CD4-positive, alpha-beta T cell treated with Interleukin-4 for 1 hour (primary cell): ENCODE measurements around the gene SMPD3.
"Not testable (repeated sequence)": the region's sequence is repeated elsewhere in the genome, so short reads cannot be mapped to it uniquely, and the experiment has no call there.

ENCODE experiments used
- DNase-seq, 2 donors: peaks; one replicate each; pipeline ENCODE4 v3.0.0-alpha.2; 2020 to 2022

The SMPD3 gene

DNA sequence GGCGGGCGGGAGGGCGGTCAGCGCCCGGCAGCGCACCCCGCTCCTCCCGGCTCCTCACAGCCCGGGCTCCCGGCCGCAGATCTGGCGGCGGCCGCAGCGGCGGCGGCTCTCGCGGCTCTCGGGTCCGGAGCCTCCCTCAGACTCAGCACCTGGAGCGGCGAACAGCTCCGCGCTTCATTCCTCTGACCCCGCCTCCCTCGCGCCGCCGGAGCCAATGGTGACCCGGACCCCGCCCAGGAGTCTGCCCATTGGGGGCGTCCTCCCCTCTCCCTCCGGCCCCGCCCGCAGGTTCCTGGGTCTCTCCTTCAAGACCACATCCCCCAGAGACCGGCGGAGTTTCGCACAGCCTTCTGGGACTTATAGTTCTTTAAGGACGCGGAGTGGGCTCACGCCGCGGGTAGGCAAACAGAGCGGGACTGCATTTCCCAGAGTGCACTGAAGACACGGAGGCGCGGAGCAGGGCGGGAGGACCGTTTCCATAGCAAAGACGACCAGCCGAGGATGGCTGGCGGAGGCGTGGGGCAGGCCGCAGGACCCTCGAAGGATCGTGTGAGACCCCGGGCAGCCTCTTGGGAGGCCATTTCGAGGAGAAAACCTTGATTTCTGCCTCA, at the start of gene SMPD3:
TSS of gene SMPD3 (minus strand) at position 149 of the 611 bp plus-strand sequence. CDS start 76,327 bp downstream, outside the sequence.
- DNase-seq = peak; percentile 99

DNA sequence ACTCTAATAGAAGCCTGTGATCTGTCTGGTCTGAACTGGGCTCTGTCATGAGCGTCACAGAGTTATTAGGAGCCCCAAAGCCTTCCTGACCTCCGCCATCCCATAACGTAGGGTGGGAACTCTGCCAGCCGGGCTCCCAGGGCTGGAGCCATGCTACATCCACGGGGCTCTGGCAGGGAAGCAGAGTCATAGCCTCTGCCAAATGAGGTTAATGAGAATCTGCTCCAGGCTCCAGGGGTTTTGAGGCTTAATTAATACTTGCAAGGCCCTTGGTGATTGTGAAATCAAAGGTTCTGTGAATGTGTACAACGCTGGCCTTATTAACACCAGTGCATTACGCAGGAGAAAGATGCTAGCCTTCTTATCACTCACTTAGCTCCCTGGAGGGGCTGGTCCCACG, 48.4 kb upstream of the SMPD3 start:
- no peak for DNase-seq

- DNase-seq = not testable (repeated sequence)
Observed at GRCh38 chr16:68494261-68494660, 46.0 kb upstream of the SMPD3 start.

GRCh38 chr16:68493412-68494070, 45.2 kb upstream of the SMPD3 start:
- DNase-seq = no peak

- no peak for DNase-seq
Observed at GRCh38 chr16:68492543-68493411, 44.5 kb upstream of the SMPD3 start.

- DNase-seq = no peak
Observed at GRCh38 chr16:68492151-68492542, 43.8 kb upstream of the SMPD3 start.

- no peak for DNase-seq
Observed at GRCh38 chr16:68491576-68491950, 43.3 kb upstream of the SMPD3 start.

- DNase-seq = no peak
Observed at GRCh38 chr16:68490829-68491575, 42.7 kb upstream of the SMPD3 start.

GRCh38 chr16:68490358-68490757, 42.0 kb upstream of the SMPD3 start:
- no peak for DNase-seq

DNA sequence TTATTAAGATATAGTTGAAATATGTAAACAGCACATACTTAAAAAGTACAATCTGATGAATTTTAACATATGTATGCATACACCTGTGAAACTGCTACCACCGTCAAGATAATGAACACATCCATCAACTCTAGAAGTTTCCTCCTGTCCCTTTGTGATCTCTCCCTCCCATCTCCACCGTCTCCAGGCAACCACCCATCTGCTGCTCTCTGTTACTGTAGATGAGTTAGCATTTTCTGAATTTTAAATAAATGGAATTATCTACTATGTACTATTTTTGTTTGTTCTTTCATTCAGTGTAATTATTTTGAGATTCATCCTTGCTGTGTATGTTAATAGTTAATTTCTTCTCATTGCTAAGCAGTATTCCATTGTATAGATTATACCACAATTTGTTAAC, 40.2 kb upstream of the SMPD3 start:
- no peak for DNase-seq

- DNase-seq = no peak
Observed at GRCh38 chr16:68487669-68488068, 39.4 kb upstream of the SMPD3 start.

DNA sequence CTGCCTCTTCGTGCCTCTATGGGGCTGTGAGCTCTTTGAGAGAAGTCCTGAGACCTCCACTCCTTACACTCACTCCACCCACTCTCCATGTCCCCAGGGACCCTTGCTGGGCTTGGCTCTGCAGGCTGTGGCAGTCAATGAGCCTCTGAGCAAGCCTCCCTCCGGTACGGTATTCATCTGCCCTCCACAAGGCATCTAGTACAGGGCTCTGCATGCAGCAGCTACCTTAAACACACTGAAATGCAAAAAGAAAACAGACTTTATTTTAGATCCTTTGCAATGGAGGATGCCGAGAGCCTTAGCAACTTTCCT, 38.9 kb upstream of the SMPD3 start:
- no peak for DNase-seq

- no peak for DNase-seq
Observed at GRCh38 chr16:68486502-68487202, 38.3 kb upstream of the SMPD3 start.

- DNase-seq = no peak
Observed at GRCh38 chr16:68481636-68482035, 33.3 kb upstream of the SMPD3 start.

DNA sequence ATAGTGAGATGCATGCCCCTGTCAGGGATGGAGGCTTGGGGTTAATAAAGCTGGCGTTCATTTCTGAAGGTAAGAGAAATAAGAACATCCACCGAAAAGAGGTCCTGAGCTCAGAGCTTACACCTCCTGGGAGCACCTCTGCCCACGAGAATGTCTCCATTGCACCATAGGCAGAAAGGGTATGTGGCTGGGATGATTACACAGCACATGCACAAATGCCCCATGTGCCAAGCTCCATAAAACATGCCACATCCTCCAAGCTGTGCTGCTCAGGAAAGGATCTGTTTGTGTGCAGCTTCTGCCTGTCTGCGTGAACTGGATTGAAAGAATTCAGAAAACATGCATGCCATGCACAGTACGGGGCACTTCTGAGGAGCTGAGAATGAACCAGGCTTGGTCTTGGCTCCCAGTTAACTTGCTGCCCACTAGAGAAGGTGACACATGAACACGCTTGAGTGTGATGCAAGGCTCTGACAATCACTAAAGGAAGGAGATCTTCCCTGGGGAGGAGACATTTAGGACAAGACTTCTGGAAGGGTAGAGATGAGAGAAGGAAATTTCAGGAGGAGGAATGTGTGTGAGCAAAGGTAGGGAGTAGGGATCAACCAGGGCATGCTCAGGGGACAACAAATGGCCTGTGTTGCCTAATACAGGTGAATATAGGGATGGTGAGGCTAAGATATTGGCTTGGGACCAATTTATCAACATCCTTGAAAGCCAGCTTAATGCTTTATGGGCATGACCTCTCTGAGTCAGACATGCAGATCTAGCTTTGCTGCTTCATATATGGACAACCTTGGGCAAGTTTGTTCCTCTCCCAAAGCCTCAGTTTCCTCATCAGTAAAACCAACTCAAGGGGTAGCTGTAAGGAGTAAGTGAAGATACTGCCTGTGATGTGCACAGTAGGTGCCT, 32.0 kb upstream of the SMPD3 start:
- DNase-seq = no peak

GRCh38 chr16:68479271-68479670, 31.0 kb upstream of the SMPD3 start:
- no peak for DNase-seq

GRCh38 chr16:68478526-68479250, 30.4 kb upstream of the SMPD3 start:
- no peak for DNase-seq

DNA sequence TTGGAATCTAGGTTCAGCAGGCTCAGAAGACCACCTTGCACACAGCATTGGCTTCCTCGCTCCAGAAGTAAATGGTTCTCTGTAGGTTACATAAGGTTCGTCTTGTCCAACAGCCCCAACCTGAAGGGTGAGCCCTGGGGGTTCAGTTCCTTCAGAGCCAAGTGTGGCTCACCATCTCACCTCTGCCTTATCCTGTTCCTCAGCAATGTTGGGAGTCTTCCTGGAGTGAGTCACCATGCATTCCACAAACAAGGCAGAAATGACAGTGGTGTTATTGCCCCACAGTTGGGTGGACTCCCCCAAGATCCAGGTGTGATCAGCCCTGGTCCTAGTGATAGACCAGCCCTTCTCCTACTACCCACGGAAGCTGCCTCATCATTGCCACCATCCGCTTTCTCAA, 26.8 kb upstream of the SMPD3 start:
- no peak for DNase-seq

DNA sequence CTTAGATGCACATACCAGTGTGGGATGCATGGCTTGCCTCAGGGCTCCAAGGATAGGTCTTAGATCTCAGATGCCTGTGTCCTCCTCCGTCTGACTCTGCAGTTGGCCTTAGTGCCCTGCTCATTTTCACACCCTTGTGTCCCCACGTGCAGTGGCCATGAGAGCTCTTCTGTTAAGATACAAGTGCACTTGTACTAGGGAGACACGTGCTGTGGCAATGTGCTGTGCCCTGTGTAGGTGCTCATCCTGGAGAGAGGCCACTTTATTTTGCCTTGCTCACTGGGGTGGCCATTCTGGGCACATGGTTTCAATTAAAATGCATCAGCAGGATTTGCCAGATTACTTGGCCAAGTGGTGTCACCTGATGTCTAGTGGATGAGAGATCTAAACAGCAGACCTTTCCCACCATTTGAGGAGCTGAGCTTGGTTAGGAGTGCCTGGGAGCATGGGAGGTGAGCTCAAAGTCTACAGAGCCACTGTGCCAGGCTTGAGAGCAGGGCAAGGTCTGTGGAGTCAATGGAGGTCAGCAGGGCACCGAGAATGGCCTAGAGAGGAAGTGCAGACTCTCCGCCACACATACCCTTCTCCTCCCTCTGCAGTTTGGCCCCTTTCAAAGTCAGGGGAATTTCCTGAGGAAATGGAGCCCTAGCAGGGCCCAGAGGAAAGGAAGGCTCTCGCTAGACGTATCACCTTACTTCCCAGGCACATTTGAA, 25.2 kb upstream of the SMPD3 start:
- DNase-seq = peak in 1 of 2 donors; percentile 27

DNA sequence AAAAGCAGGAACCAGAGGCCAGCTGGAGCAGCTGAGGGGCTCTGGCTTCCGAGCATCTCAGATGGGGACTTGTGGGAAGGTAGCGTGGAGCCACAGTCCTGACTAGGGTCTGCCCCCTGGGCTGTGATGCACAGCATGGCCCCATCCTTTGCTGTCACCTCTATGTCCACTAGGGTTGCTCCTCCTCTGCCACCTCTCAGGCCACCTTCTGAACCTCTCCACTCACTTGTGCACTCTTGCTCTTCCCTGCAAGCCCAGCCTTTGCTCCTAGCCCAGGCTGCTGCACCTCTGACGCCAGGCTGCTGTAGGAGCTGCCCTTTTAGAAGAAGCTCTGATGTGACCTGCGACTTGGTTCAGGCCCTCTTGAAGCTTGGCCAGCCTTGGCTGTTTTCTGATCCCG, 24.3 kb upstream of the SMPD3 start:
- no peak for DNase-seq
